ENCODE data around the gene HPCAL1. TPM values are rescaled to one million over a fixed set of nuclear protein-coding genes. Genes with fewer than 3 reads are reported as not detected.

HPCAL1 gene
- total and polyA plus RNA-seq, 10 of the 15 experiments (the other 5 are each of a cell fraction or from before 2014, with no cell fraction given) = 0.40 to 12.8 (median 7.9) TPM

GRCh38 chr2:10436583-10437110 lies 133.9 kb downstream of the HPCAL1 start:
- in situ Hi-C loops (cut with MboI) = loop anchor here (5.0 to 10.0 kb wide), 2 partner anchors 359 to 622 kb away; no protein-coding TSS in a partner anchor

More at GRCh38 chr2:10436583-10437110, 133.9 kb downstream of the HPCAL1 start:
- no peak for FAIRE-seq
- H3K4me1 ChIP-seq (ENCODE audit: control insufficient read depth, insufficient read depth, low read length) = peaks cover 3% of the 10 kb centered on the region; the same call in 1 of the 2 replicates
- CTCF ChIA-PET = interaction anchor here (1.0 to 9.1 kb wide), 7 partner anchors 10 to 623 kb away, joined by 3 to 166 read pairs (median 10); partner anchors contain the start of gene ODC1
- no TSS peak for BruUV-seq (replicated peaks)
- no peak for ATAC-seq
- intact Hi-C loops (cut with micrococcal nuclease; ENCODE audit: unreplicated experiment) = loop anchor here (10.0 kb wide), 1 partner anchor 622 kb away; no protein-coding TSS in a partner anchor
- H3K36me3 ChIP-seq (ENCODE audit: control insufficient read depth in 2 of 2, insufficient read depth in 2 of 2, low read length in 1 of 2) = peaks cover 11 to 16% of the 10 kb centered on the region in 2 experiments
- SMC1A ChIA-PET (ENCODE audit: uncharacterized antibody, unreplicated experiment) = interaction anchor here (0.8 to 2.2 kb wide), 5 partner anchors 10 to 318 kb away, joined by 3 to 15 read pairs (median 6); partner anchors contain the start of gene ODC1
- no peaks in the 10 kb centered on the region for H4K20me1 ChIP-seq (ENCODE audit: control insufficient read depth, insufficient read depth)
- no peak overlapping the region for H2AFZ ChIP-seq (ENCODE audit: control insufficient read depth, low read depth, low read length)
- H3K9me3 ChIP-seq (replicated peaks; ENCODE audit: control insufficient read depth, insufficient read depth, low read length) = no peaks in the 10 kb centered on the region
- no peak overlapping the region for H3K27ac ChIP-seq (ENCODE audit: control insufficient read depth, insufficient read depth)
- no peak overlapping the region for H3K4me2 ChIP-seq (ENCODE audit: control insufficient read depth, insufficient read depth)
- H3K79me2 ChIP-seq (ENCODE audit: control insufficient read depth, insufficient read depth, low read length) = no peaks in the 10 kb centered on the region
- no peak for DNase-seq (ENCODE audit: low read depth, low spot score)
- WGBS (ENCODE audit: insufficient coverage, insufficient replicate concordance, low lambda C conversion rate, missing lambda C conversion rate) = 77% methylated on average over 13 of the region's 13 CpGs
- no peaks in the 10 kb centered on the region for H3K27me3 ChIP-seq (replicated peaks in 1 of 2; ENCODE audit: control insufficient read depth in 2 of 2, insufficient read depth in 2 of 2, low read length in 1 of 2)
- POLR2A ChIA-PET = interaction anchor here (1.1 kb wide), 1 partner anchor 10 kb away, joined by 3 read pairs; no protein-coding TSS in a partner anchor
- H3K9ac ChIP-seq (ENCODE audit: control insufficient read depth, insufficient read depth, low read length) = no peak overlapping the region
- TF ChIP-seq RUNX3 (IDR thresholded peaks at IDR 0.05; ENCODE audit: low read length) (no peak), CHD1 (IDR thresholded peaks at IDR 0.05; ENCODE audit: low read depth, low read length) (no peak), RELB (IDR thresholded peaks at IDR 0.05; ENCODE audit: low read depth) (no peak), SMAD5 (IDR thresholded peaks at IDR 0.05; ENCODE audit: low read depth) (no peak), RBBP5 (conservative IDR thresholded peaks at IDR 0.05) (no peak), ESRRA (IDR thresholded peaks at IDR 0.05; ENCODE audit: low read length) (no peak), CREM (IDR thresholded peaks at IDR 0.05; ENCODE audit: low read depth) (no peak), FOS (IDR thresholded peaks at IDR 0.05; ENCODE audit: borderline replicate concordance, extremely low read depth, insufficient read length) (no peak), HDAC6 (IDR thresholded peaks at IDR 0.05; ENCODE audit: unreplicated experiment) (no peak), RFX5 (IDR thresholded peaks at IDR 0.05; ENCODE audit: low read depth, low read length) (no peak)
- TF ChIP-seq, protein P1, sequence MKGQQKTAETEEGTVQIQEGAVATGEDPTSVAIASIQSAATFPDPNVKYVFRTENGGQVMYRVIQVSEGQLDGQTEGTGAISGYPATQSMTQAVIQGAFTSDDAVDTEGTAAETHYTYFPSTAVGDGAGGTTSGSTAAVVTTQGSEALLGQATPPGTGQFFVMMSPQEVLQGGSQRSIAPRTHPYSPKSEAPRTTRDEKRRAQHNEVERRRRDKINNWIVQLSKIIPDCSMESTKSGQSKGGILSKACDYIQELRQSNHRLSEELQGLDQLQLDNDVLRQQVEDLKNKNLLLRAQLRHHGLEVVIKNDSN (IDR thresholded peaks at IDR 0.05; ENCODE audit: borderline replicate concordance, extremely low read length, insufficient read depth, low read depth, low read length) = no peak
- H3K4me3 ChIP-seq = no peak overlapping the region
- RAD21 ChIA-PET (ENCODE audit: unreplicated experiment) = interaction anchor here (0.7 to 7.3 kb wide), 7 partner anchors 9 to 362 kb away, joined by 3 to 170 read pairs (median 12); partner anchors contain the start of genes HPCAL1 and ODC1
